ENCODE data around the gene SLC6A7. TPM values are rescaled to one million over a fixed set of nuclear protein-coding genes. Genes with fewer than 3 reads are reported as not detected.

Gene SLC6A7
- total and polyA plus RNA-seq, 12 donors = not detected

DNA sequence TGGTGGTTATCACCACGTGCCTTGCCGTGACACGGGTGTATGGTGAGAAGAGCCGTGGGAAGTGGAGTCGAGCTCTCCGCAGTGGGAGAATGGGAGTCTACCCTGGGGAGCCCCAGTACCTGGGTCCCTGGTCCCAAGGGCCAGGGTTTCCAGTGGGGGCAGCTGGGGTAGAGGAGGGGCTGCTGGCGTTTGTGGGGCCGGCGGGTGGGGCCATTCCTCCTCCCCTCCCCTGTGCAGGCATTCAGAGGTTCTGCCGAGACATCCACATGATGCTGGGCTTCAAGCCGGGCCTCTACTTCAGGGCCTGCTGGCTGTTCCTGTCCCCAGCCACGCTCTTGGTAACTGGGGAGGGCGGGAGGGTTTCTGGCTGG is 14.7 kb downstream of the SLC6A7 start:
- intact Hi-C loops (cut with DNase I) = no loop called here
- TF ChIP-seq, protein P1, sequence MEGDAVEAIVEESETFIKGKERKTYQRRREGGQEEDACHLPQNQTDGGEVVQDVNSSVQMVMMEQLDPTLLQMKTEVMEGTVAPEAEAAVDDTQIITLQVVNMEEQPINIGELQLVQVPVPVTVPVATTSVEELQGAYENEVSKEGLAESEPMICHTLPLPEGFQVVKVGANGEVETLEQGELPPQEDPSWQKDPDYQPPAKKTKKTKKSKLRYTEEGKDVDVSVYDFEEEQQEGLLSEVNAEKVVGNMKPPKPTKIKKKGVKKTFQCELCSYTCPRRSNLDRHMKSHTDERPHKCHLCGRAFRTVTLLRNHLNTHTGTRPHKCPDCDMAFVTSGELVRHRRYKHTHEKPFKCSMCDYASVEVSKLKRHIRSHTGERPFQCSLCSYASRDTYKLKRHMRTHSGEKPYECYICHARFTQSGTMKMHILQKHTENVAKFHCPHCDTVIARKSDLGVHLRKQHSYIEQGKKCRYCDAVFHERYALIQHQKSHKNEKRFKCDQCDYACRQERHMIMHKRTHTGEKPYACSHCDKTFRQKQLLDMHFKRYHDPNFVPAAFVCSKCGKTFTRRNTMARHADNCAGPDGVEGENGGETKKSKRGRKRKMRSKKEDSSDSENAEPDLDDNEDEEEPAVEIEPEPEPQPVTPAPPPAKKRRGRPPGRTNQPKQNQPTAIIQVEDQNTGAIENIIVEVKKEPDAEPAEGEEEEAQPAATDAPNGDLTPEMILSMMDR (IDR thresholded peaks at IDR 0.05) = no peak
- TF ChIP-seq POLR2A (IDR thresholded peaks at IDR 0.05) = no peak
- no peaks in the 10 kb centered on the region for H3K27me3 ChIP-seq
- H3K9me3 ChIP-seq (replicated peaks in 1 of 3) = no peaks in the 10 kb centered on the region
- no peaks in the 10 kb centered on the region for H3K4me1 ChIP-seq (replicated peaks in 1 of 2)
- H3K36me3 ChIP-seq (replicated peaks in 1 of 2) = no peaks in the 10 kb centered on the region
- 84 to 99% (median 97%) methylated on average over 10 to 13 of the region's 13 CpGs for WGBS, 4 donors
- H3K27ac ChIP-seq = no peak overlapping the region
- no peak overlapping the region for H3K4me3 ChIP-seq
- DNase-seq = no peak

DNA sequence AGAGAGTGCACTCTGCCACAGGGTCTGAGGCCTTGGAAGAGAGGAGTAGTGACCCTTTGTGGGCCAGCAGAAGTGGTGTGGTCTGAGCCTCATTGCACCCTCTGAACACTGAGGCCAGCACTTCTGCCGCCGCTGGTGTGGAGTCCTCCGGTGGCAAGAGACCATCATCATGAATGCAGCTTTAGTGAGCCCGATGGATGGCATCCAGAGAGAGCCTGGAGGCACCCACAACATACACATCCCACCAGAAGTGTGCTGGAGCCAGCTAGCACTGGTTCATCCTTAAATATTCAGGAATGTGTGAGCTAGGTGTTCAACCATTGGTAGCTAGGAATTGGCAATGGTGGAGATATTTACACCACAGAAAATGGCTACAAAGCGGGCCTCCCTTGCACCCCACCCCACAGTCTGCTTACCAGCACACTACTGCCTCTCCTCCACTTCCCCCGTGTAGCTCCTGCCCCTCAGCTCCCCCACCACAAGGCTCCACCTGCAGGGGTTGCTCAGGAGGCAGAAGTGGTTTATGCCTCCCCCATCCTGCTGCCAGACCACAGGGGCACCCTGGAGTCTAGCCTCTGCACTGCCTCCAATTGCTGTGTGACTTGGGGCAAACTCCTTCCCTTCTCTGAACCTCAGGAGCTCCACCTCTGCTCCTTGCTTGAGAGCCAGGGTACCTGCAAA is 16.4 kb downstream of the SLC6A7 start:
- no peak for DNase-seq
- no peaks in the 10 kb centered on the region for H3K27me3 ChIP-seq
- 70 to 89% (median 82%) methylated on average over 2 to 6 of the region's 6 CpGs for WGBS, 4 donors
- H3K4me3 ChIP-seq = no peak overlapping the region
- no peak overlapping the region for H3K27ac ChIP-seq
- H3K4me1 ChIP-seq (replicated peaks in 1 of 2) = no peaks in the 10 kb centered on the region
- TF ChIP-seq, protein P1 (IDR thresholded peaks at IDR 0.05) = no peak
- H3K36me3 ChIP-seq (replicated peaks in 1 of 2) = no peaks in the 10 kb centered on the region
- intact Hi-C loops (cut with DNase I) = no loop called here
- no peaks in the 10 kb centered on the region for H3K9me3 ChIP-seq (replicated peaks in 1 of 3)

DNA sequence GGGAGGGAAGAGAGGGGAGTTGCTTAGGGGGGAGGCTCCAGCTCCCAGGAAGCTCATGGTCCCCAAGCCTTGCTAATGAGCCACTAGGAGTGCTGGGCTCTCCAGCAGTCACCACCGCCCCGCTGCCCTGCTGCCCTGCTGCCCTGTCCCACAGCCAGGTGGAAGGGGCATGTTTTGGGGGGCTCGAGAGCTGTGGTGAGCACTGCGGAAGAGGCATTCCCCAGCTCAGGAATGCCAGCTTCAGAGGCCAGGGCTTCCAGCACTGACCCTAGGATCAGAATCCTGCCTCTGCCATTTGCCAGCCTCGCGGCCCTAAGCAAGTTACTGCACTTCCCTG is 16.9 kb downstream of the SLC6A7 start:
- Histone ChIP-seq H3K9me3 (replicated peaks in 1 of 3) (no peaks in the 10 kb centered on the region), H3K36me3 (replicated peaks in 1 of 2) (no peaks in the 10 kb centered on the region), H3K4me1 (replicated peaks in 1 of 2) (no peaks in the 10 kb centered on the region), H3K4me3 (no peak overlapping the region), H3K27me3 (no peaks in the 10 kb centered on the region), H3K27ac (no peak overlapping the region)
- intact Hi-C loops (cut with DNase I) = no loop called here
- 77 to 96% (median 87%) methylated on average over 2 to 6 of the region's 6 CpGs for WGBS, 4 donors
- TF ChIP-seq, protein P1 (IDR thresholded peaks at IDR 0.05) = no peak
- TF ChIP-seq POLR2A (IDR thresholded peaks at IDR 0.05) = no peak
- no peak for DNase-seq

DNA sequence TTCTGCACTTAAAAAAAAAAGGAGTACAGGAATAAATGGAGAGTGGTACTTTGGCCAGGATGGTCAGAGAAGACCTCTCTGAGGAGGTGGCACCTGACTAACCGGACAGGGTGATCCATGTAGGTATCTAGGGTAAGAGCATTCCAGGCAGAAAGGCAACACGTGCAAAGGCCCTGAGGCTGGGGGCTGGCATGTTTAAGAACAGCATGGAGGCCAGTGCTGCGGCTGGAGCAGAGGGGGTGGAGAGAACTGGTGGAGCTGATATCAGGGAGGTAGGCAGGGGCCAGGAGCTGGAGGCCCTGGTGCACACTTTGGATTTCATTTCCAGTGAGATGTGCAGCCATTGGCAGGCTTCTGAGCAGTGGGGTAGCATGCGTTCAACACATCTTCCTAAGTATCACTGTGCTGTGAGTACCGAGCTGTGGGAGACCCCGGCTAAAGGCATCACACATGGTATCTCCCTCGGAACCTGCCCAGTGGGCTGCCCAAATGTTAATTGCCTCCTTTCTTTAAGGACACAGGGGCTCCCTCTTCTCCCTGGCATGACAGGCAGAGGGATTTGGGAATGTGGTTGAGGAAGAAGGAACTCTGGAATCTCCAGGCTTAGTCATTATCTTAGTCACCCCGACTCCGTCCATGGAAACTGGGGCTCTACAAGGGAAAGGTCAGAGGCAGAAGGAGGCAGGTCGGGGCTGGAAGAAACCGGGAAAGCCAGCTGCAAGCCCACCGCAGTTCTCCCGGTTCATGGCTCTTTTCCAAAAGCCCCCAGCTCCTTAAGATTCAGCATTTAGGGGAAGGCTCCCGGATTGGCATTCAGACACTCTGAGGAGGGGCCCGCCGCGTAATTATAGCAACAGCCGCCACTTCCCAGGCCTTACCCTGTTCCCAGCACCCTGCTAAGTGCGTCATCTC is 18.6 kb downstream of the SLC6A7 start:
- no peak overlapping the region for H3K4me3 ChIP-seq

More for the DNA sequence above, 18.6 kb downstream of the SLC6A7 start:
- TF ChIP-seq, protein P1 (IDR thresholded peaks at IDR 0.05) = no peak
- TF ChIP-seq POLR2A (IDR thresholded peaks at IDR 0.05) = no peak
- WGBS, 4 donors = 66 to 75% (median 70%) methylated on average over 18 to 19 of the region's 19 CpGs
- H3K36me3 ChIP-seq (replicated peaks in 1 of 2) = no peaks in the 10 kb centered on the region
- no peaks in the 10 kb centered on the region for H3K4me1 ChIP-seq (replicated peaks in 1 of 2)
- no peak overlapping the region for H3K27ac ChIP-seq
- intact Hi-C loops (cut with DNase I) = no loop called here
- H3K9me3 ChIP-seq (replicated peaks in 1 of 3) = no peaks in the 10 kb centered on the region
- no peak for DNase-seq
- no peaks in the 10 kb centered on the region for H3K27me3 ChIP-seq
